Measurements from ENCODE around the gene STKLD1. TPM values are rescaled to one million over a fixed set of nuclear protein-coding genes. Genes with fewer than 3 reads are reported as not detected.

STKLD1 gene
- total and polyA plus RNA-seq, 2 donors (not counting 1 experiment from before 2014, with no cell fraction given), result 0.18 to 1.1 TPM

GRCh38 chr9:133441571-133441970, 65.4 kb downstream of the STKLD1 start:
- H3K79me2 ChIP-seq (ENCODE audit: control insufficient read depth, insufficient read depth, low read length), result no peaks in the 10 kb centered on the region
- CTCF ChIA-PET, result no interaction called here

More at GRCh38 chr9:133441571-133441970, 65.4 kb downstream of the STKLD1 start:
- H2AFZ ChIP-seq (ENCODE audit: insufficient read depth, low read depth, low read length, poor library complexity, severe bottlenecking), result peak overlapping the region; percentile 74
- ATAC-seq (ENCODE audit: low read depth) (no peak), DNase-seq (peak; percentile 44)
- peaks cover 17 to 29% of the 10 kb centered on the region in 2 donors for H3K4me1 ChIP-seq (ENCODE audit: control insufficient read depth in 2 of 2, insufficient read depth in 2 of 2, low read length in 2 of 2)
- H3K4me3 Mint-ChIP-seq, result peak overlapping the region; percentile 34
- no peaks in the 10 kb centered on the region for H3K36me3 ChIP-seq (replicated peaks in 1 of 2; ENCODE audit: control extremely low read depth in 1 of 2, control insufficient read depth in 1 of 2, extremely low read depth in 1 of 2, insufficient read depth in 2 of 2, low read length in 1 of 2)
- H3K9me3 ChIP-seq (ENCODE audit: control extremely low read depth in 1 of 3, control insufficient read depth in 2 of 3, insufficient read depth in 1 of 3, low read length in 2 of 3), result peaks cover 0 to 9% (median 0%) of the 10 kb centered on the region in 3 donors
- POLR2A ChIA-PET, result interaction anchor here (0.8 to 2.0 kb wide), 2 partner anchors 16 to 18 kb away, joined by 4 to 7 read pairs; partner anchors contain the start of gene CACFD1
- peaks cover 24% of the 10 kb centered on the region for H3K4me1 Mint-ChIP-seq
- peak overlapping the region; percentile 61 for H3K4me2 ChIP-seq (replicated peaks; ENCODE audit: low read depth, low read length, poor library complexity, severe bottlenecking)
- peak overlapping the region; percentile 97 for H3K27ac Mint-ChIP-seq
- TF ChIP-seq EZH2 (IDR thresholded peaks at IDR 0.05; ENCODE audit: borderline replicate concordance, insufficient read depth, low read depth, low read length, poor library complexity, severe bottlenecking) (no peak), CTCF (IDR thresholded peaks at IDR 0.05) (no peak)
- no peaks in the 10 kb centered on the region for H3K9me3 Mint-ChIP-seq (ENCODE audit: insufficient read depth)
- intact Hi-C loops (cut with micrococcal nuclease), result loop anchor here (1.0 kb wide), 1 partner anchor 19 kb away; no protein-coding TSS in a partner anchor
- peak overlapping the region; percentile 89 to 93 for H3K27ac ChIP-seq (ENCODE audit: low read length in 2 of 2)
- peak overlapping the region; percentile 12 for H3K9ac ChIP-seq (ENCODE audit: low read length)
- H4K20me1 ChIP-seq (ENCODE audit: control insufficient read depth, insufficient read depth, low read length, poor library complexity, severe bottlenecking), result no peaks in the 10 kb centered on the region
- no peak overlapping the region for H3K4me3 ChIP-seq (ENCODE audit: control extremely low read depth in 1 of 5, extremely low read depth in 1 of 5, insufficient read depth in 1 of 5, low read depth in 2 of 5, low read length in 4 of 5)
- H3K27me3 Mint-ChIP-seq, result no peaks in the 10 kb centered on the region
- 24% methylated on average over 5 of the region's 5 CpGs for WGBS (ENCODE audit: insufficient coverage)
- H3K27me3 ChIP-seq (replicated peaks in 1 of 4; ENCODE audit: control extremely low read depth in 1 of 4, control insufficient read depth in 3 of 4, insufficient read depth in 4 of 4, low read length in 3 of 4), result peaks cover 0 to 5% (median 0%) of the 10 kb centered on the region in 4 experiments
